NT2/D1 (cell line): ENCODE results near the gene OIP5.

Experiments
- SUZ12 ChIP-seq: IDR thresholded peaks from 2 replicates; pipeline ENCODE4 v1.6.1; 2011; ENCODE audit not compliant: insufficient read length, insufficient read depth; ENCODE audit errors: extremely low read depth
- YY1 ChIP-seq: IDR thresholded peaks from 2 replicates; pipeline ENCODE4 v1.6.1; 2011; ENCODE audit not compliant: insufficient read length, insufficient read depth
- ZNF274 ChIP-seq: IDR thresholded peaks from 2 replicates; pipeline ENCODE4 v1.6.1; 2011; ENCODE audit warnings: mild to moderate bottlenecking, low read depth, low read length

DNA sequence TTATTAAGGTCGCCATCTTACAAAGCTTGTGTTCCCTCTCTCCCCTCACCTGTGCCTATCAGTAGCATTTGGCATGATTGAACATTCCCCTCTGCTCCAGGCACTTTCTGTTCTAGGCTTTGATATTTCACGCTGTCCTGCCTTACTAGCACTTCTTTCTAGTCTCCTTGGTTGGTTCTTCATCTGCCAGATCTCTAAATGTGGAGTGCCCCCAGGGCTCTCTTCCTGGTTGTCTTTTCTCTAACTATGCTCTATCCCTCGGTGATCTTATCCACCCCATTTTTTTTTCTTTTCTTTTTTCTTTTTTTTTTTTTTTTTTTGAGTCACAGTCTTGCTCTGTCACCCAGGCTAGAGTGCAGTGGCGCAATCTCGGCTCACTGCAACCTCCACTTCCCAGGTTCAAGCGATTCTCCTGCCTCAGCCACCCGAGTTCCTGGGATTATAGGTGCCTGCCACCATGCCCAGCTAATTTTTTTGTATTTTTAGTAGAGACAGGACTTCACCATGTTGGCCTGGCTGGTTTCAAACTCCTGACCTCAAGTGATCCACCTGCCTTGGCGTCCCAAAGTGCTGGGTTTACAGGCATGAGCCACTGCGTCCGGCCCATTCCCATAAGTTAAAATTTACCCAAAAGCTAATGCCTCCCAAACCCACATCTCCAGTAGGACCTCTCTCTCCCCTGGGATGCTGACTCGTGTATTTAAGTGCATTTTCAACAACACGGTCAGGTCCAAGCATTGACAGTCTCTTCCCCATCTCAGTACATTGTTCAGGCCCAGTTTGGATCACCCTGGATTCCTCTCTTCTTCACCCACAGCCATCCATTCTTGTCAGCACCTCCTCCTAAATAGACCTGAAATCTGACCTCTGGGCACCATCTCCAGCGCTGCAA lies 5.5 kb upstream of the OIP5 start:
- TF ChIP-seq ZNF274 (no peak), SUZ12 (no peak), YY1 (no peak)
